Activated B cell treated with CpG ODN at 0.5 μM for 24 hours (primary cell): Measurements from ENCODE around the gene CFLAR. TPM values are rescaled to one million over a fixed set of nuclear protein-coding genes. Genes with fewer than 3 reads are reported as not detected.

ENCODE experiments used
- ATAC-seq: fragments of 200-7000 bp; cut with Tn5 transposase; one replicate; pipeline ENCODE4 v1.10.0; 2021; ENCODE audit warnings: low read depth, mild to moderate bottlenecking, moderate library complexity
- CTCF ChIA-PET: fragments of 350-600 bp; sonication (Branson Sonifier 250); formaldehyde crosslinking; loops from one replicate; lab custom pipeline; 2021; ENCODE audit warnings: antibody characterized with exemption; lab: Charles Lee
- POLR2A ChIA-PET: fragments of 350-600 bp; sonication (Branson Sonifier 250); formaldehyde crosslinking; loops from one replicate; lab custom pipeline; 2021; ENCODE audit warnings: antibody characterized with exemption; lab: Charles Lee
- DNase-seq: peaks from one replicate; pipeline ENCODE4 v3.0.0; 2022
- H3K27ac Mint-ChIP-seq: one replicate; pipeline ENCODE4 v1.8.0; 2020; ENCODE audit warnings: mixed read lengths
- H3K27me3 Mint-ChIP-seq: one replicate; pipeline ENCODE4 v1.8.0; 2021; ENCODE audit warnings: mixed read lengths
- H3K36me3 Mint-ChIP-seq: one replicate; pipeline ENCODE4 v1.8.0; 2021; ENCODE audit warnings: low read depth, mixed read lengths
- H3K4me1 Mint-ChIP-seq: one replicate; pipeline ENCODE4 v1.8.0; 2021; ENCODE audit warnings: mixed read lengths
- H3K4me3 Mint-ChIP-seq: one replicate; pipeline ENCODE4 v1.8.0; 2020; ENCODE audit warnings: mild to moderate bottlenecking, mixed read lengths
- H3K9me3 Mint-ChIP-seq: one replicate; pipeline ENCODE4 v1.8.0; 2020; ENCODE audit warnings: mixed read lengths
- CTCF ChIP-seq: fragments of 200-600 bp; IDR thresholded peaks from one replicate; pipeline ENCODE4 v1.8.0; 2022; ENCODE audit warnings: antibody characterized with exemption, mild to moderate bottlenecking
- intact Hi-C: fragments of 100-400 bp; cut with micrococcal nuclease; formaldehyde crosslinking; loops from one replicate; pipeline ENCODE4 v1.15.1; 2024
- total RNA-seq: library from RNA; stranded (reverse); gene quantifications from 2 replicates; pipeline ENCODE4 v1.2.3, GENCODE V29; 2022

Gene CFLAR
- total RNA-seq, 1 donor from 2014 or later, result 320 TPM

GRCh38 chr2:201127152-201127511 is 11.2 kb downstream of the CFLAR start:
- Mint-ChIP-seq H3K36me3 (peaks cover 47% of the 10 kb centered on the region), H3K27ac (peak overlapping the region; percentile 96), H3K4me1 (peaks cover 92% of the 10 kb centered on the region), H3K27me3 (no peaks in the 10 kb centered on the region), H3K9me3 (no peaks in the 10 kb centered on the region), H3K4me3 (peak overlapping the region; percentile 83)
- no peak for ATAC-seq
- no peak for DNase-seq
- no peak for TF ChIP-seq CTCF
- ChIA-PET CTCF (interaction anchor here (1.2 to 1.4 kb wide), 3 partner anchors 42 to 56 kb away, joined by 3 read pairs; partner anchors contain the start of genes CASP10, HYCC2 and NDUFB3), POLR2A (interaction anchor here (0.7 to 1.4 kb wide), 7 partner anchors 15 to 263 kb away, joined by 3 to 8 read pairs (median 6); partner anchors contain the start of genes CASP10, CLK1, NIF3L1 and PPIL3)
- intact Hi-C loops, result loop anchor here (1.0 to 2.0 kb wide), 3 partner anchors 8 to 56 kb away; partner anchors contain the start of gene HYCC2

- Mint-ChIP-seq H3K4me3 (peak overlapping the region; percentile 83), H3K27ac (peak overlapping the region; percentile 96), H3K27me3 (no peaks in the 10 kb centered on the region), H3K9me3 (no peaks in the 10 kb centered on the region), H3K4me1 (peaks cover 92% of the 10 kb centered on the region), H3K36me3 (peaks cover 45% of the 10 kb centered on the region)
- CTCF ChIA-PET, result interaction anchor here (1.2 kb wide), 2 partner anchors 41 to 56 kb away, joined by 3 read pairs; partner anchors contain the start of gene CASP10
- peak; percentile 18 for ATAC-seq
- no peak for TF ChIP-seq CTCF
- no peak for DNase-seq
- POLR2A ChIA-PET, result interaction anchor here (1.0 to 1.4 kb wide), 3 partner anchors 27 to 264 kb away, joined by 5 to 8 read pairs (median 6); partner anchors contain the start of gene CLK1
- intact Hi-C loops, result loop anchor here (1.0 to 2.0 kb wide), 3 partner anchors 8 to 57 kb away; partner anchors contain the start of gene HYCC2
These were observed 11.6 kb downstream of the CFLAR start for GRCh38 chr2:201127570-201127969.

- CTCF ChIA-PET, result interaction anchor here (1.0 to 1.3 kb wide), 3 partner anchors 10 to 50 kb away, joined by 3 to 4 read pairs (median 3); no protein-coding TSS in a partner anchor
- H3K36me3 Mint-ChIP-seq, result peaks cover 45% of the 10 kb centered on the region
These were observed 12.1 kb downstream of the CFLAR start for GRCh38 chr2:201128033-201128432.

GRCh38 chr2:201128933-201129505 is 13.1 kb downstream of the CFLAR start:
- ChIA-PET CTCF (interaction anchor here (1.0 to 3.9 kb wide), 4 partner anchors 11 to 49 kb away, joined by 3 to 24 read pairs (median 4); no protein-coding TSS in a partner anchor), POLR2A (interaction anchor here (1.7 to 2.1 kb wide), 2 partner anchors 29 to 265 kb away, joined by 4 to 11 read pairs; partner anchors contain the start of gene CLK1)
- no peak for DNase-seq
- TF ChIP-seq CTCF, result no peak
- H3K36me3 Mint-ChIP-seq, result peaks cover 44% of the 10 kb centered on the region
- ATAC-seq, result peak; percentile 9
- intact Hi-C loops, result no loop called here
- H3K4me3 Mint-ChIP-seq, result peak overlapping the region; percentile 86
- no peaks in the 10 kb centered on the region for H3K9me3 Mint-ChIP-seq
- peak overlapping the region; percentile 92 for H3K27ac Mint-ChIP-seq
- no peaks in the 10 kb centered on the region for H3K27me3 Mint-ChIP-seq
- peaks cover 91% of the 10 kb centered on the region for H3K4me1 Mint-ChIP-seq

More at GRCh38 chr2:201128033-201128432, 12.1 kb downstream of the CFLAR start:
- no peak for TF ChIP-seq CTCF
- POLR2A ChIA-PET, result interaction anchor here (0.6 to 2.1 kb wide), 3 partner anchors 20 to 30 kb away, joined by 4 to 11 read pairs (median 5); no protein-coding TSS in a partner anchor
- DNase-seq (no peak), ATAC-seq (no peak)
- Mint-ChIP-seq H3K4me3 (no peak overlapping the region), H3K27ac (peak overlapping the region; percentile 96), H3K4me1 (peaks cover 92% of the 10 kb centered on the region), H3K27me3 (no peaks in the 10 kb centered on the region), H3K9me3 (no peaks in the 10 kb centered on the region)
- intact Hi-C loops, result no loop called here
